ENCODE measurements around the gene NAB1. TPM values are rescaled to one million over a fixed set of nuclear protein-coding genes. Genes with fewer than 3 reads are reported as not detected.

Gene NAB1
- total RNA-seq, 1 donor, result 54.8 TPM

DNA sequence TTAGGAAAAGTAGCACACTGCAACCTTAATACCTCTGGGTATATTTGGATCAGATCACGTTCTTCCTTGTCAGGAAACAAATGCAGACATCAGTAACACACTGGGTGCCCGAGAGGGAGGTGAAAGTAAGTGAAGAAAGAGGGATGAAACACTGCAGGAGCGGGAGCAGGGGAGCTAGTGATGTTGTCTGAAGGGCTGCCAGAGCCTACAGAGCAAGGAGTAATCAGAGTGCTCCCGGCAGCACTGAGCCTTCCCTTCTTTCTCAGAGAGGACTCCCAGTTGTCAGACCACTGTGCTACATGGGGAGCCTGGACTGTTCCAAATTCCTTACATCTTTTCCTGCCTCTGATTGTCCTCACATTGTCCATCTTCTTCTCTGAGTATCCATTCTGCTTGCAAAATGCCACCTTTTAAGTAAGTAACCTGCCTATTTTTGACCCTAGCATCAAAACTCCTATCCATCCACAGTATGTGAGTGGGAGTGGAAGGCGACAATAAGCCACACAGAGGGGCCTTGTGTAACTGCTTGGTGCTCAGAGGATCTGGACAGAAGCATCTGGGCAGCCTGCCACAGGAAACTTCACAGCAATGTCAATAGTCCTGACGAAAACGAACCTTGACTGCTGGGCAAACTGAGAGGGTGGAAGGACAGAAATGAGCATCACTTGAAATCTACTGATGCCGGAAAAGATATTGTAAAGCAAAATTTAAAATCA is 10.8 kb upstream of the NAB1 start:
- no peak for DNase-seq (ENCODE audit: low read depth)
- TF ChIP-seq, protein P1, sequence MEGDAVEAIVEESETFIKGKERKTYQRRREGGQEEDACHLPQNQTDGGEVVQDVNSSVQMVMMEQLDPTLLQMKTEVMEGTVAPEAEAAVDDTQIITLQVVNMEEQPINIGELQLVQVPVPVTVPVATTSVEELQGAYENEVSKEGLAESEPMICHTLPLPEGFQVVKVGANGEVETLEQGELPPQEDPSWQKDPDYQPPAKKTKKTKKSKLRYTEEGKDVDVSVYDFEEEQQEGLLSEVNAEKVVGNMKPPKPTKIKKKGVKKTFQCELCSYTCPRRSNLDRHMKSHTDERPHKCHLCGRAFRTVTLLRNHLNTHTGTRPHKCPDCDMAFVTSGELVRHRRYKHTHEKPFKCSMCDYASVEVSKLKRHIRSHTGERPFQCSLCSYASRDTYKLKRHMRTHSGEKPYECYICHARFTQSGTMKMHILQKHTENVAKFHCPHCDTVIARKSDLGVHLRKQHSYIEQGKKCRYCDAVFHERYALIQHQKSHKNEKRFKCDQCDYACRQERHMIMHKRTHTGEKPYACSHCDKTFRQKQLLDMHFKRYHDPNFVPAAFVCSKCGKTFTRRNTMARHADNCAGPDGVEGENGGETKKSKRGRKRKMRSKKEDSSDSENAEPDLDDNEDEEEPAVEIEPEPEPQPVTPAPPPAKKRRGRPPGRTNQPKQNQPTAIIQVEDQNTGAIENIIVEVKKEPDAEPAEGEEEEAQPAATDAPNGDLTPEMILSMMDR (IDR thresholded peaks at IDR 0.05; ENCODE audit: insufficient read depth, low read depth, low read length), result no peak
- no peak overlapping the region for H3K4me3 ChIP-seq (ENCODE audit: low read depth, low read length)

DNA sequence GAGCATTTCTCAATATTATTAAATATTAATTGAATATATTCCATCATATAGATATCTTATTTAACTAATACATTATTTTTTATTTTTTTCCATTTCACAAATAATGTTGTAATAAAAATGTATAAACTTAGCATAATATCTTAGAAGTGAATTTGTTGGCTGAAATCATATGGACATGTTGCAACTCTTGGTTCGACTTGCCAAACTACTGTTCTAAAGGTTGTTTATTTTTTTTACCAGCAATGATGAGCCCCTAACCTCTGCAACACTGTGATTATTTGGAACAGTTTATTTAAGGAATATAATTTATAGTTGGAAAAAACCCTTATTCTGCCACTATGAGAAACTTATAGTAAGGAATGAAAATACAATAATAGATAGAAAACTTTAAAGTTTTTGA is 8.8 kb upstream of the NAB1 start:
- no peak overlapping the region for H3K4me3 ChIP-seq (ENCODE audit: low read depth, low read length)
- DNase-seq (ENCODE audit: low read depth), result peak; percentile 49
- TF ChIP-seq, protein P1 (IDR thresholded peaks at IDR 0.05; ENCODE audit: insufficient read depth, low read depth, low read length), result no peak

DNA sequence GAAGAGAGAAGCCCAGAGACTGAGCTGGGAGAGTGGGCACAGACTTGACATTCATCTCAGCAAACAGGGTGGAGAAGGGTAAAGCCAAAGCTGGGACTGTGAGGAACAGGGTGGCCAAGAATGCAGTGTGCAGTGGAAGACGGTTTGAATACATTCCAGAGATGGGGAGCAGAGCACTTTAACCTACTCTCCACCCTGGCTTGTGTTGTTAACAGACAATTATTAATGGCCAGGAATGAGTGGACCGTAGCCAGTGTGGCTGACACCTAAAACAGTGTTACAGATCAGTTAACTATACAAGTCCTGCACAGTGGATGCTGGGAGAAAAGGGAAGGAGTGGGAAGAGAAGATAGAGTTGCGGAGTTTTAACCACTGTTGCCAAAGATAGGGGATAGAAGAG is 7.4 kb upstream of the NAB1 start:
- no peak overlapping the region for H3K4me3 ChIP-seq (ENCODE audit: low read depth, low read length)
- no peak for DNase-seq (ENCODE audit: low read depth)
- TF ChIP-seq, protein P1 (IDR thresholded peaks at IDR 0.05; ENCODE audit: insufficient read depth, low read depth, low read length), result no peak

DNA sequence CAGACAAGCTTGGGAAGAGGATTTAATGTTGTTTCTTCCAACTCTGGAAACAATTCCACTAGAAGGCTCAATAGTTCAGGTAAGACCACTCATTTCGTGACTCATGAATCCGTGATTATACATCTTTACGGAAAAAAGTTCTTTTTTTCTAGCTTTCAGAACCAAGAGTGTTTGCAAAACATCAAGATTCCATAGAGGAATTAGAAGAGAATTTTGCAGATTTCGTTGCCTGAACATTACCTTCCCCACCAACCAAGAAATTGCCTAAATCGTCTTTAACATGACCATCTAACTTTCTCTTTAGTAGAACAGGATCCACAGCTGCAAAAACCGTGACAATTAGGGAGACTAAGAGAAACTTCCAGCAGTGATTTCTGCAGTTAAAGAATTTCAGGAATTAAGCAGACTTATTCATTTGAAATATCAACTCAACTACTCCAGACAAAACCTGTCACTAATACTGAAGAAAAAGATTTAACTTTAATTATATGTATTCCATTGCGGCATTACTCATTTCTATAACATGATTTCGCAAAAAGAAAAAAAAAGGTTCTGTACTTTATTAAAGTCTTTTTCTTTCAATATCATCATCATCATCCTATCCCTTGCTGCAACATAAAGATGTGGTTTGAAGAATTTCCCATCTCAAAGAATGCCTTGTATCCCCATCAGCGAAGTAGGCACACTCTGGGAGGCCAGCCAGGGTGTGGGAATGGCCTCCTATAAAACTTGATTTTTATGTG is 1.9 kb upstream of the NAB1 start:
- H3K4me3 ChIP-seq (ENCODE audit: low read depth, low read length), result no peak overlapping the region
- DNase-seq (ENCODE audit: low read depth), result no peak
- TF ChIP-seq, protein P1 (IDR thresholded peaks at IDR 0.05; ENCODE audit: insufficient read depth, low read depth, low read length), result no peak

DNA sequence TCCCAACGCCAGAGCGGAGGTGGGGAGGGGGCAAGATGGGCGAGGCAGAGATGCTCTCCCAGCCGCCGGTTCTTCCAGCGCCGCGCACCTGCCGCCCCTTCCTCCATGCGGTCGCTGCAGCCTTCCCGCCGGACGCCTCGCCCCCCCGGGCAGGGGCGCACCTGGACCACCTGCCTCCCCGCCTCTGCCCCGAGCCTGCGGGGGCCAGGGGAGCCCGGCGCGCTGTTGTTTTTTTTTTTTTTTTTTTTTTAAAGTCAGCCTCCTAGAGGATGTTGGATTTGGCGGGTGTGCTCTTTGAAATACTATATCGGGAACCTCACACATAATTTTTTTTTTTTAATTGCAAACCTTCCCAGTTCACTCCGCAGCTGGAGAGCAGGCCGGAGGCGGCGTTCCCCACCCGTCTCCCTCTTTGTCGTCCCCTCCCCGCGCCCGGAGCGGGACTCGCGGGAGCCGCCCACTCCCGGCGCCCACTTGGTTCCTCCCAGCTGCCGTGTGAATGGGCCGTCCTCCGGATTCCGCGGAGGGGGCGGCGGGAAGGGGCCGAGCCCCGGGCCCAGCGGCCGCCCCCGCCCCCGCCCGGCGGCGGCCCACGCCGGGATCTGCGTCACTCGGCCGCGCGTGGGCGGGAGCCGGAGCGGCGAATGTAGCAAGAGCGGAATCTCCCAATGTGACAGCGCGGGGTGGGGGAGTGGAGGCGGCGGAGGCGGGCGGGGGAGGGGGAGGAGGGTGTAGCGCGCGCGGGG is 421 bp upstream of the NAB1 start:
- TF ChIP-seq, protein P1 (IDR thresholded peaks at IDR 0.05; ENCODE audit: insufficient read depth, low read depth, low read length), result no peak
- H3K4me3 ChIP-seq (ENCODE audit: low read depth, low read length), result peak overlapping the region; percentile 83
- peak; percentile 88 for DNase-seq (ENCODE audit: low read depth)

DNA sequence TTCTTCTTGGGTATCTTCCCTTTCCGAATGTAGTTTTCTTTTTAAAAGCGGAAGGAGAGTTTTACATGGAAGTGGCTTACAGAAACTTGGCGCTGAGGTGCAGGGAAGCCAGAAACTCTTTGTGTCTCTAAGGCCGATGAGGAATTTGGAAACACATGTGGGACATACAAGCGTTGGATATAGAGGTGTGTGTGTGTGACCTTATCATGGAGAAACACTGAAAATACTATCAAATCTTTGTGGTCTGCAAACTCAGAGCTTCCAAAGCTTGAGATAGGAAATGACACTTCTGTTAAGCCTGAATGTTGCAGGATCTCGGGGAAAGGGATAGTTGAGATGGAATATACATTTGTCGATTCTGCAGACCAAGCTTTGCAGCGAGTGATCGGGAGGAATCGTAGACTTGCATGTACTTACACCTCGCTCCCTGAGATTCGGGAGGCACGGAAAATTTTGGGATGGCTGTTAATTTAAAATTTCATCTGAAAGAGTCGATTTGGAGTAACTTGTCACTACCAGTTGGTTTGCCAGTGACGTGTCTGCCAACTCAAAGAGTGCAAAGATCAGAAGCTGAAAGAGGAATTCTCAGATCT is 1.0 kb downstream of the NAB1 start:
- peak; percentile 49 for DNase-seq (ENCODE audit: low read depth)
- TF ChIP-seq, protein P1 (IDR thresholded peaks at IDR 0.05; ENCODE audit: insufficient read depth, low read depth, low read length), result no peak
- peak overlapping the region; percentile 83 for H3K4me3 ChIP-seq (ENCODE audit: low read depth, low read length)

Measured in fibroblast of villous mesenchyme (primary cell).